ENCODE results near the gene STAG2.
"Not testable (repeated sequence)": the region's sequence is repeated elsewhere in the genome, so short reads cannot be mapped to it uniquely, and the experiment has no call there.

- TF ChIP-seq, protein P1, sequence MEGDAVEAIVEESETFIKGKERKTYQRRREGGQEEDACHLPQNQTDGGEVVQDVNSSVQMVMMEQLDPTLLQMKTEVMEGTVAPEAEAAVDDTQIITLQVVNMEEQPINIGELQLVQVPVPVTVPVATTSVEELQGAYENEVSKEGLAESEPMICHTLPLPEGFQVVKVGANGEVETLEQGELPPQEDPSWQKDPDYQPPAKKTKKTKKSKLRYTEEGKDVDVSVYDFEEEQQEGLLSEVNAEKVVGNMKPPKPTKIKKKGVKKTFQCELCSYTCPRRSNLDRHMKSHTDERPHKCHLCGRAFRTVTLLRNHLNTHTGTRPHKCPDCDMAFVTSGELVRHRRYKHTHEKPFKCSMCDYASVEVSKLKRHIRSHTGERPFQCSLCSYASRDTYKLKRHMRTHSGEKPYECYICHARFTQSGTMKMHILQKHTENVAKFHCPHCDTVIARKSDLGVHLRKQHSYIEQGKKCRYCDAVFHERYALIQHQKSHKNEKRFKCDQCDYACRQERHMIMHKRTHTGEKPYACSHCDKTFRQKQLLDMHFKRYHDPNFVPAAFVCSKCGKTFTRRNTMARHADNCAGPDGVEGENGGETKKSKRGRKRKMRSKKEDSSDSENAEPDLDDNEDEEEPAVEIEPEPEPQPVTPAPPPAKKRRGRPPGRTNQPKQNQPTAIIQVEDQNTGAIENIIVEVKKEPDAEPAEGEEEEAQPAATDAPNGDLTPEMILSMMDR (IDR thresholded peaks at IDR 0.05), result not testable (repeated sequence)
- TF ChIP-seq POLR2A, EP300, POLR2AphosphoS5 (IDR thresholded peaks at IDR 0.05): not testable (repeated sequence)
These were observed 29.5 kb upstream of the STAG2 start for GRCh38 chrX:123932055-123932454.

All from upper lobe of left lung (tissue), 4 donors.